H1 (cell line): Measurements from ENCODE around the gene KCNN1.

ENCODE experiments used
- CHD2 ChIP-seq: IDR thresholded peaks from 2 replicates; pipeline ENCODE4 v1.6.1; 2012; ENCODE audit warnings: low read length, improper control_type of control experiment
- EZH2 ChIP-seq: fragments of 200-600 bp; sonication (generic); IDR thresholded peaks from 2 replicates; pipeline ENCODE4 v1.7.1; 2012; ENCODE audit warnings: low read depth, mild to moderate bottlenecking, moderate library complexity, low read length, inconsistent platforms; ENCODE audit not compliant: severe bottlenecking
- MAFK ChIP-seq: IDR thresholded peaks from 2 replicates; pipeline ENCODE4 v1.6.1; 2012; ENCODE audit warnings: low read depth, mild to moderate bottlenecking, improper control_type of control experiment, low read length

DNA sequence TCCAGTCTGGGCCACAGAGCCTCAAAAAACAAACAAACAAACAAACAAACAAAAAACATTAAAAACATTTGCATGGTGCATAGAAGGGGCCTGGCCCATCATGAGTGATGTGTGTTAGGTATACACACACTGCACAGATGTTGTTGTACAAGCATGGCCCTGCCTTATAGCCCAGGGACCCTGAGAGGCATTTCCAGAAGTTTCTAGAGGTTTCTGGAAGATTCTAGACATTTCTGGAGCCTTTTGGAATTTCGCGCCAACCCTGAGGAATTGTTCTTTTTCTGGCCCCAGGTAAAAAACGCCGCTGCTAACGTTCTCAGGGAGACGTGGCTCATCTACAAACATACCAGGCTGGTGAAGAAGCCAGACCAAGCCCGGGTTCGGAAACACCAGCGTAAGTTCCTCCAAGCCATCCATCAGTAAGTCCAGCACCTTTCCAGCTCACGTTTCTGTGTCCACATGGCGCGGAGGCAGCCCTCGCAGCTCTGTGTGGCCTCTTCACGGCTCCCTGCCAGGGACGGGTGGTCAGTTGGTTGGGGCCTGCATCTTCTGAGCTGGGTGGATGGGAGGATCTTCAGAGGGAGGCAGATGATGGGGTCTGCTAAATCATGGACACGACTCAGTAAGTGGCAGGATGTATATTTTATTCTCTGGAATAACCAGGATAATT, 22.7 kb downstream of the KCNN1 start:
- TF ChIP-seq EZH2 (no peak), CHD2 (no peak), MAFK (no peak)
